Left hindlimb (tissue), 1 donor: ENCODE measurements around the gene PRR23E.

ENCODE experiments used
- DNase-seq: peaks from one replicate; pipeline ENCODE4 v3.0.0-alpha.2; 2018

The PRR23E gene

GRCh38 chr3:127165694-127166485 lies 27.0 kb upstream of the PRR23E start:
- no peak for DNase-seq

GRCh38 chr3:127166501-127167065 lies 26.3 kb upstream of the PRR23E start:
- peak; percentile 5 for DNase-seq

DNA sequence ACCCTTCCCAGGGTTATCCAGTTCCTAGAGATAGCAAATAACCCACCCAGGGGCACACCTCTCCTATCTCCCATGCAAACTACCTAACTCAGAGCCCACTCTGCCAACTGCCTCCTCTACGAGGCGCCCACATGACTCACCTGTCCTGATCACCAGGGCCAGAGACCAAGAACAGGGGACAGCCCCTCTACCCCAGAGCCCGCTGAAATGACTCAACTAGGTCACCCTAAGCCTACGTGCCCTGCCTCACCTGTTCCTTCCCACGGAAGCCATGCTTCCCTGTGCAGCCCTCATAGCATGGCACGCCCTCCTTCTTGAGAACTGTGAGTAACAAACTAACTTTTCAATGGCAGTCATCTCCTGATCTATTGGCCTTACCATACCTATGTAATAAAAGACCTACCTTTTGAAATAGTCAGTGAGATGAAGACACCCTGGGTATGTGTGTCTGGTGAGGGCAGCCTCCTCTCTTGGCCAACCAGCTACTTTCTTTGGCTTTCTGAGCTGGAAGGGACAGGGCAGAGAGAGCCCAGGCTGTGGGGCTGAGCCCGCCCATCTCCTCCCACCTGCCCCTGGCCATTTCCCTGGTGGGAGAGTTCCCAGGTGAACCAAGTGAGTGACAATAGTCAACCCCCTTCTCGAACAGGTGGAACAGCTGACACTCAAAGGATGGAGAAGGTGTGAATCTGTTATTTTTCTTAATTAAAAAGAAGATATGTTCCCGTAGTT lies 25.5 kb upstream of the PRR23E start:
- DNase-seq, result peak; percentile 8

DNA sequence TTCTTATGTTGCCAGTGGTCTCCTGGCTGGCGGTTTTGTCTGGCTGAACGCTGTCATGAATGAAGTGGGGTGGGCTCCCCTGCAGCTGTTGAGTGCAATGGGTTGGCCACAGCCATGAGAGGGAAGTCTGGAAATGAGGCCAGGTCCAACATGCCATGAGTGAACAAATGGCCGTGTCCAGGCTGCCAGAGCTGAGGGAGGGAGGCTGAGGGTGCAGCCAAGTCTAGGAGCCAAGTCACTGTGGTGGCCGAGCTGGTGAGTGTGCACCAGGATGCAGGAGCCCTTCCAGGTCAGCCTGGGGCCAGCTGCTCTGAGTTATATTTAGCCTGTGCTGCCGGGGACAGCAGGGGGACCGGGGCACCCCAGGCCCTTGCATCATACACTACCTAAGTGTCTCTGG lies 24.7 kb upstream of the PRR23E start:
- peak; percentile 19 for DNase-seq

DNA sequence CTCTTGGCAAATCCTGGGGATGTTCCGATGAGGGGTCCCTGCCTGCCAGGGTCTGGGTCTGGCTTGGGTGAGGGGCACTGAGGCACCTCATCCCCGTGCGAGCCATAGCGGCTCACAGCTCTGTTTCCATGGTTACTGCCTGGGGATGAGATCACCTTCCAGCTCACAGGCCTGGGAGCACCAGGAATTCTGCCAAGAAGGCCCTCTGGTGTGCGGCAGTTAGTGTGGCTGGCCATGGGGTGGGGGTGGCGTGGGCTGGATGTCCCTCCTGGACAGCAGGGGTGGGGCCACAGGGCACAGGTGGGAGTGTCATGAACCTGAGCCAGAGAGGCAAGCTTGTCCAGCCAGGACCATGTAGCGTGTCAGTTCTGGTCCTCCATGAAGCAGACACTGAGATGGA lies 22.1 kb upstream of the PRR23E start:
- peak; percentile 39 for DNase-seq

GRCh38 chr3:127171320-127171719 lies 21.6 kb upstream of the PRR23E start:
- DNase-seq, result no peak

- no peak for DNase-seq
Measured at GRCh38 chr3:127171721-127172120, 21.2 kb upstream of the PRR23E start.

GRCh38 chr3:127172211-127172610 lies 20.7 kb upstream of the PRR23E start:
- DNase-seq, result no peak

DNA sequence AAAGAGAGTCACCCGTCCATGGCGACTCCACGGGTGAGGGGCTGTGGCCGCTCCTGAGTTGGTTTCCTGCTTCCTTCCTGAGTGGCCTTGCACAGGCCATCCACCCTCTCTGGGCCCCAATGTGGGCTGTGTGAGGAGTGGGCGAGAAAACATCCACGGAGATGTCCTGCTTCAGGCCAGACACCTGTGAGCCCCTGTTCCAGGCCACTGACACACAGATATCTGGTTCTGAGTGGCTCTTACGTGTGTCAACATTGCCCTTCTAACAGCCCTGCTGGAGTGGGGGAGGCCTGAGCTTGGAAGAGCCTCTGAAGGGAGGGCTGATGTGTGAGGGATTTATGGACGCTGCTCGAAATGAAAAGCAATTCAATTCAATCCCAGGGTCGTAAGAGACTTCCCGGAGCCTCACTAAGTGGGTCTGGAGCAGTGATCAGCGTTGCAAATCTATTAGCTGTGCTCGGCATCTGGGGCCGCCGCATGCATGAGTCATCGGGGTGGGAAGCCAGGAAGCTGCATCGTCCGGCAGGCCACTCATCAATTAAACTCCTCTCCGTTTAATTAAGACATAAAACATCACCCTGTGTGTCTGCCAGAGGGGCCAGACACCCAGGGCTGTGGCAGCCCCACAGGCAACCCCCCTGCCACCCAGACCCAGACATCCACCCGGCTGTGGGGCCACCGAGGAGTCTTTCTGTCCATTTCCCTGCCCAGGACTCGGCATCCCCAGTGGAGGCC lies 20.0 kb upstream of the PRR23E start:
- DNase-seq, result peak; percentile 68

DNA sequence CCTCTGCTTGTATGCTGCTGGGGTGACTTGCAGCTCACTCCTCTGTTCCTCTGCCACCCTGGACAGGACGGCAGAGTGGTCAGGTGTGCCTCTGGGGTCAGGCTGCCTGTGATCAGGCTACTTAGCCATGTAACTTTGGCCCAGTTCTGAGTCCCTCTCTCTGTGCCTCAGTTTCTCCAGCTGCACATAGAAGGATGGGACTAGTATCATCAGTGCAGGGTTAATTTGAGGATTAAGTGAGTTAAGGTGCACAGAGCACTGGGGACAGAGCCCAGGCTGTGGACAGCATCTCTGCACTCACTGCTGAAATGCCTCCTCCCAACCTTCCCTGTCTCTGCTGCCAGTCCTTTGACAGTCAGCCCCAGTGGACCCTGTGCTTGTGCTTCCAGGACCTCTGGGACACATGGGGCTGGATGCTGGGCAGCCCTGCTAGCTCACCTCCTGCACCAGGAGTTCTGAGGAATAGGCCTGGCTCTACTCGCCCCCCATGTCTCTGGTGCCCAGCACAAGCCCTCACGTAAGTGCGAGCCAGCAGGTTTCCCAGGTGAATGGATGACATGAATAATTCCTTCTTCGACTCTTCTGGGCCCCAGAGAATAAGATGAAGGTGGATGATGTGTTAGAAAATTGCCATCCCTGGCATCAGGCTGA lies 19.3 kb upstream of the PRR23E start:
- peak; percentile 20 for DNase-seq

DNA sequence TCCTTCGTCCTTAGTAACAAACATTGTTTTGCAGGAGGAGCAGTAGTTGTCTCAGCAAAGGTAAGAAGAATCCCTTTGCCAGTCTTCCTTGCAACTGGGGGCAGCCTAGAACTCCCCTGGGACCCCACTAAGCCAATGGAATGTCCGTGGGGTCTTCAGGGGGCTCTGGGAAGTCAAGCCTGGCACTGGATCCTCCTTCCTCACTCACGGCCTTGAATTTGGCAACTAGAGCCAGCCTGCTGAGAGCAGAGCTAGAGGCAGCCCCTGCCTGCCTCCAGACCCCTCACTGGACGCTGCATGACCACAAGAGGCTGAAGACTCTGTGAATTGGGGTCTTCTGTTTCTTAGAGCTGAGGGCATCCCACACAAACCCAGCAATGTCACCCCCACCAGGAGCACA lies 18.6 kb upstream of the PRR23E start:
- peak; percentile 15 for DNase-seq

GRCh38 chr3:127174715-127175140 lies 18.2 kb upstream of the PRR23E start:
- peak; percentile 1 for DNase-seq

DNA sequence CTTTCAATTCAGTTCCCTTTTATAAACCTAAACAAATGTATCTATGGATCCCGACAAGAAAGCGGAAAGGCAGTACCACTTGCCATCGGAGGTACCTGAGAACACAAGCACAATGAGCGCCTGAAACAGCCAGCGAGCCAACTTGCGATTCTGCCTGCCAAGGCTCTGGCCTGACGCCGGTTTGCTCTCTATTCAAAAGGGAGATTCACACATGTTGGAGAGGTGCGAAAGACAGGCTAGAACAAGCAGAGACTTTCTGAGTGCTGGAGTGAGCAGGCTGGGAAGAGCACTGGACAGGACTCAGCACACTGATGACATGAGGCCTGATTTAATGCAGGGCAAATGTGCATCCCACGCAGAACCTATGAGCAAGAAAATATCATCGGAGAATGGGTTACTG lies 17.7 kb upstream of the PRR23E start:
- peak; percentile 7 for DNase-seq

DNA sequence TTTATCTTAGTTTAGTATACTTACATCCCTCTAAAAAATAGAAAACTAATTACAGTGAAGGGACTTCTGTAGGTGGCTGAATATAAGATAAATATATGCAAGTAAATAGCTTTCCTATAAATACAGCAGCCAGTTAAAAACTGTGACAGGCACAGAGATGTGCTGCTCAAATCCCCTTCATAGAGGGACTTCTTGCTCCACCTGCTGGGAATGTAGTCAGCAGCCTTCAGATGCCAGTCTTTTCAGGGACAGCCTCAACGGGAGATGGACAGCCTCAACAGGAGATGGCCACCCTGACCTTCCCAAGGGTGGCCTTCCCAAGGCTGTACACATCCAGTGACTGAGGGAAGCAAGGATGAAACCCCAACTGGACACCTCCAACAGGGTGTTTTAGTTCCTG lies 15.7 kb upstream of the PRR23E start:
- DNase-seq, result no peak

GRCh38 chr3:127180859-127181258 lies 12.1 kb upstream of the PRR23E start:
- no peak for DNase-seq

DNA sequence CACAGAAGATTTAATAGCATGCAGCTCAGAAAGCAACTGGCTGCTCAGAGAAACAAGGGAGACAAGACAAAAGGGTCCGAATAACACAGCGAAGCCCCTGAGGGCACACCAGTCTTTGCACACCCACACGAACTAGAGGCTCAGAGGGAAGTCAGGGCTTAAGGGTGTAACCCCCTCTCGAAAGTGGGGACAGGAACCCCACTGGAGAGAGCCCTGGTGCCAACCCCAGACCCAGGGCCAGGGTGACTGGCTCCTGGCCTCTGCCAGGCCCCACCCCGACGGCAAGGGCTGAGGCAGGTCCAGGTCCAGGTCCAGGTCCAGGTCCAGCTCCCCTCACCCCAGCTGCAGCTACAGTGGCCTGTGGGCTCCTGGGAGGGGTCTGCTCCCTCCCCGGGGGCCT lies 10.5 kb upstream of the PRR23E start:
- no peak for DNase-seq

- no peak for DNase-seq
Measured at GRCh38 chr3:127182848-127183714, 9.8 kb upstream of the PRR23E start.

GRCh38 chr3:127183931-127184869 lies 8.7 kb upstream of the PRR23E start:
- no peak for DNase-seq

DNA sequence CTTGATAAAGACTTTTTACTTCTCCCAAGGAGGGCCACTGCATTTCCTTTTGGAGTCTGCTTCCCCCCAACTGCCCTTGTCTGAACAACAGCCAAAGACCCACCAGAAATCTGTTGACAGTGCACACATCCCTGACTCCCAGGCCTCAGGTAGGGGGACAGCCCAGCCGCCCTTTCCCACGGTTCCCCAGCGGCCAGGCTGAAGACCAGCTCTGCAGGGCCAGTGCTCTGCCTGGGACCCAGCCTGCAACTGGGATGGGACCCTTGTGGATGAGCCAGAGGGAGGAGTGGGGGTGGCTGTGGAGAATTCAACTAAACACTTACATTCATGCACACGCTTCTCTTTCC lies 8.1 kb upstream of the PRR23E start:
- DNase-seq, result no peak

DNA sequence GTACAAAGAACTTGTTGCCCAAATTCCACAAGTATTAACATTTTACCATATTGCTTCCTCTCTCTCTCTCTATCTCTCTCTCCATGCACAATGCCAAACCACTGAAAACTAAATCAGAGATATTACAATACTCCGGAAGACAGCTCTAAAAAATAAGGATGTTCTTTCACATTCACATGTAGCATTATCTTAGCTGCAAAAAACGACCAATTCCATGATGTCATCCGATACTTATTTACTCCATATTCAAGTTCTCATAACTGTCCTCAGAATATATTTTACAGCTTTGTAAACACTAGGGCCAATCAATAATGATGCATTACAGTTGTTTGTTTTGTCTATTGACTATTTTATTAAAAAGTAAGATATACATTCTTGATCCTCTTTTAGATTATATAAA lies 7.7 kb upstream of the PRR23E start:
- DNase-seq, result no peak
